Central memory CD8-positive, alpha-beta T cell (primary cell): ENCODE results near the gene ARHGAP23.

ENCODE experiments used
- ATAC-seq: fragments of 150-1000 bp; cut with Tn5 transposase; replicated peaks from 2 replicates; pipeline ENCODE4 v1.10.0; 2022; ENCODE audit warnings: mild to moderate bottlenecking, moderate FRiP score, moderate number of reproducible peaks; ENCODE audit not compliant: poor library complexity, severe bottlenecking; ENCODE audit errors: extremely low read depth
- DNase-seq, 2 donors: peaks; one replicate each; pipeline ENCODE4 v3.0.0; 2021; ENCODE audit warnings: low spot score in 2 of 2
- H3K27ac Mint-ChIP-seq: one replicate; pipeline ENCODE4 v1.8.0; 2022; ENCODE audit warnings: low read depth, mild to moderate bottlenecking, moderate library complexity, mixed read lengths
- H3K27me3 Mint-ChIP-seq: one replicate; pipeline ENCODE4 v1.8.0; 2022; ENCODE audit warnings: mixed read lengths
- H3K36me3 Mint-ChIP-seq: one replicate; pipeline ENCODE4 v1.8.0; 2022; ENCODE audit warnings: mild to moderate bottlenecking, moderate library complexity, mixed read lengths; ENCODE audit not compliant: insufficient read depth
- H3K4me1 Mint-ChIP-seq: one replicate; pipeline ENCODE4 v1.8.0; 2022; ENCODE audit warnings: mixed read lengths
- H3K4me3 Mint-ChIP-seq: one replicate; pipeline ENCODE4 v1.8.0; 2022; ENCODE audit warnings: mild to moderate bottlenecking, moderate library complexity, mixed read lengths
- H3K9me3 Mint-ChIP-seq: one replicate; pipeline ENCODE4 v1.8.0; 2022; ENCODE audit warnings: mixed read lengths

ARHGAP23 gene

GRCh38 chr17:38440614-38441397, 12.5 kb downstream of the ARHGAP23 start:
- no peak for ATAC-seq
- H3K4me1 Mint-ChIP-seq = peaks cover 5% of the 10 kb centered on the region
- H3K27ac Mint-ChIP-seq = no peak overlapping the region
- H3K9me3 Mint-ChIP-seq = no peaks in the 10 kb centered on the region
- no peak overlapping the region for H3K4me3 Mint-ChIP-seq
- DNase-seq = no peak
- H3K36me3 Mint-ChIP-seq = peaks cover 2% of the 10 kb centered on the region
- peaks cover 20% of the 10 kb centered on the region for H3K27me3 Mint-ChIP-seq

DNA sequence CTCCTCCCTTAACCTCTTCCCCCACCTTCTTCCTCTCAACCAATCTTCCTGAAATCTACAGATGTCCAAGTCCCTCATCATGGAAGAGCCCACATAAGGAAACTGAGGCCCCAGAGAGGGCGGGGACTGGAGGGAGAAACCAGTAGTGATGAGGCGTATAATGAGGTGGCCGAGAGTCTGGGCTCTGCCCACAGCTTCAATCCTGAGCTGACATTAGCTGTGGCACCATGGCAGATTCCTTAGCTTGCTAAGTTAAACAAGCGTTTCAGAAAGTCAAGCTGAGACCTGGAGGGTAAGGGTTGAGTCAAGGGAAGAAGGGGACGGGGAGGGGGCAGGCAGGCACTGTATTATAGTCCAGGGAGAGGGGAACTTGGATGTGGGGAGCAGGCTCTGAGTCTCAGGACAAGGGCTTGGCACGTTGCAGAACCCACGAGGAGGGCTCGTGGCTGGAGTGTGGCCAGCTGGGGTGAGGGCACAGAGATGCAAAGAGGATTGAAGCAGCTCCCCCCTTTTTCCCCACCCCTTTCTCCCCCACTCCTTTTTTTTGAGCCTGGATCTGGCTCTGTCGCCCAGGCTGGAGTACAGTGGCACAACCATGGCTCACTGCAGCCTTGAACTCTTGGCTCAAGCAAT, 13.3 kb downstream of the ARHGAP23 start:
- no peak overlapping the region for H3K4me3 Mint-ChIP-seq

DNA sequence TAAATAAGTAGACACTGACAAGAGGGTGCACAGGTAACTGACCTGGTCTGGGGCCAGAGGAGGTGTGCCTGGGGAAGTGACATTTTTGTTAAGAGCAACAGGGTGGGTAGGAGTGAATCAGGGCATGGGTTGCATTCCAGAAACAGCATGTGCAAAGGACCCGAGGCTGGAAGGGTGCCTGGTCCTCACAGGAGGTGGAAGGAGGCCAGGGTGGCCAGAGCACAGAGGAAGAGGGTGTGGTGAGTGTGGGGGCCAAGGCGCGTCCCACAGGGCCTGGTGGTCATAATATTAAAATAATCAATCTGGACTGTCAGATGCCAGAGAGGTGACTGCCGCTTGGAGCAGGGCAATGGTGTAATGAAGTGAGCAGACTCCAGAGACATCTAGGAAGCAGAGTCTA, 14.3 kb downstream of the ARHGAP23 start:
- Mint-ChIP-seq H3K36me3 (peaks cover 2% of the 10 kb centered on the region), H3K4me1 (peaks cover 5% of the 10 kb centered on the region), H3K4me3 (no peak overlapping the region), H3K9me3 (no peaks in the 10 kb centered on the region), H3K27ac (no peak overlapping the region), H3K27me3 (peaks cover 20% of the 10 kb centered on the region)
- DNase-seq (no peak), ATAC-seq (no peak)

More for the DNA sequence above, 13.3 kb downstream of the ARHGAP23 start:
- DNase-seq (no peak), ATAC-seq (no peak)
- peaks cover 5% of the 10 kb centered on the region for H3K4me1 Mint-ChIP-seq
- H3K27ac Mint-ChIP-seq = no peak overlapping the region
- peaks cover 20% of the 10 kb centered on the region for H3K27me3 Mint-ChIP-seq
- no peaks in the 10 kb centered on the region for H3K9me3 Mint-ChIP-seq
- peaks cover 2% of the 10 kb centered on the region for H3K36me3 Mint-ChIP-seq

- Mint-ChIP-seq H3K27ac (no peak overlapping the region), H3K36me3 (peaks cover 2% of the 10 kb centered on the region), H3K9me3 (no peaks in the 10 kb centered on the region), H3K27me3 (peaks cover 20% of the 10 kb centered on the region), H3K4me3 (no peak overlapping the region), H3K4me1 (peaks cover 5% of the 10 kb centered on the region)
- DNase-seq (no peak), ATAC-seq (no peak)
These were observed 15.2 kb downstream of the ARHGAP23 start for GRCh38 chr17:38443356-38444031.

- H3K4me1 Mint-ChIP-seq = peaks cover 5% of the 10 kb centered on the region
- H3K9me3 Mint-ChIP-seq = no peaks in the 10 kb centered on the region
- no peak overlapping the region for H3K4me3 Mint-ChIP-seq
- ATAC-seq (peak; percentile 56), DNase-seq (no peak)
- peaks cover 2% of the 10 kb centered on the region for H3K36me3 Mint-ChIP-seq
- peaks cover 25% of the 10 kb centered on the region for H3K27me3 Mint-ChIP-seq
- H3K27ac Mint-ChIP-seq = no peak overlapping the region
These were observed 15.9 kb downstream of the ARHGAP23 start for GRCh38 chr17:38444151-38444550.

DNA sequence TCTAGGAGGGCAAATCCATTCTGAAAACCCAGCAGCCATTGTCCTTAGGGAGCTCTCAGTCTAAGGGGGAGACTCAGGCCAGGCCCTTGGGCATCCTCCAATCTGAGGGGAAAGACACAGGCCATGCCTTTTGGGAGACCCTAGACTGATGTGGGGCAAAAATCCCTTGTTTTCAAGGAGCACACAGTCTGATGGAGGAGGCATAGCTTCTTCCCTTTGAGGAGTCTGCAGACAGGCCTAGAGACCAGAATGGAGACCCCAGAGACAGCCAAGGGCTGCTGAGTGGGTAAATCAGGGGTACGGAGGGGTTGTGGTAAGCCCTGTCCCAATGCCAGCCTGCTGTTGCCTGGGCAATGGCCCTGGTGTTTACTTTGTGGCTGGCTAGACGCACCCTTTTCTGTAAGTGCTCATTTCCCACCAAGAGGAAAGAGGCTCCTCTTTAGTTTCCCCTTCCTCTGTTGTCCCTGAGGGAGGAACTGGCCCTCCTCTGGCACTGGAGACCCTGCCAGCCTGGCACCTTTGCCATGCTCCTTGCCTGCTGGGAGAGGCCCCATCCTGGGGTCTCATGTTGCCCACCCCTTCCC, 19.3 kb downstream of the ARHGAP23 start:
- Mint-ChIP-seq H3K9me3 (no peaks in the 10 kb centered on the region), H3K27me3 (peaks cover 44% of the 10 kb centered on the region), H3K36me3 (peaks cover 2% of the 10 kb centered on the region), H3K4me1 (peaks cover 9% of the 10 kb centered on the region), H3K27ac (no peak overlapping the region), H3K4me3 (no peak overlapping the region)
- DNase-seq = no peak
- no peak for ATAC-seq

GRCh38 chr17:38448208-38448771, 20.0 kb downstream of the ARHGAP23 start:
- peaks cover 7% of the 10 kb centered on the region for H3K36me3 Mint-ChIP-seq
- peaks cover 46% of the 10 kb centered on the region for H3K27me3 Mint-ChIP-seq
- no peak overlapping the region for H3K4me3 Mint-ChIP-seq
- H3K27ac Mint-ChIP-seq = no peak overlapping the region
- no peak for DNase-seq
- no peak for ATAC-seq
- no peaks in the 10 kb centered on the region for H3K9me3 Mint-ChIP-seq
- peaks cover 16% of the 10 kb centered on the region for H3K4me1 Mint-ChIP-seq

- Mint-ChIP-seq H3K4me3 (no peak overlapping the region), H3K27ac (no peak overlapping the region), H3K9me3 (no peaks in the 10 kb centered on the region), H3K4me1 (peaks cover 13% of the 10 kb centered on the region), H3K27me3 (peaks cover 54% of the 10 kb centered on the region), H3K36me3 (peaks cover 5% of the 10 kb centered on the region)
- DNase-seq = no peak
- no peak for ATAC-seq
These were observed 21.1 kb downstream of the ARHGAP23 start for GRCh38 chr17:38449364-38449763.

GRCh38 chr17:38450557-38451029, 22.3 kb downstream of the ARHGAP23 start:
- Mint-ChIP-seq H3K9me3 (no peaks in the 10 kb centered on the region), H3K27me3 (peaks cover 66% of the 10 kb centered on the region), H3K36me3 (peaks cover 5% of the 10 kb centered on the region), H3K27ac (no peak overlapping the region), H3K4me3 (no peak overlapping the region), H3K4me1 (peaks cover 19% of the 10 kb centered on the region)
- DNase-seq (no peak), ATAC-seq (no peak)

DNA sequence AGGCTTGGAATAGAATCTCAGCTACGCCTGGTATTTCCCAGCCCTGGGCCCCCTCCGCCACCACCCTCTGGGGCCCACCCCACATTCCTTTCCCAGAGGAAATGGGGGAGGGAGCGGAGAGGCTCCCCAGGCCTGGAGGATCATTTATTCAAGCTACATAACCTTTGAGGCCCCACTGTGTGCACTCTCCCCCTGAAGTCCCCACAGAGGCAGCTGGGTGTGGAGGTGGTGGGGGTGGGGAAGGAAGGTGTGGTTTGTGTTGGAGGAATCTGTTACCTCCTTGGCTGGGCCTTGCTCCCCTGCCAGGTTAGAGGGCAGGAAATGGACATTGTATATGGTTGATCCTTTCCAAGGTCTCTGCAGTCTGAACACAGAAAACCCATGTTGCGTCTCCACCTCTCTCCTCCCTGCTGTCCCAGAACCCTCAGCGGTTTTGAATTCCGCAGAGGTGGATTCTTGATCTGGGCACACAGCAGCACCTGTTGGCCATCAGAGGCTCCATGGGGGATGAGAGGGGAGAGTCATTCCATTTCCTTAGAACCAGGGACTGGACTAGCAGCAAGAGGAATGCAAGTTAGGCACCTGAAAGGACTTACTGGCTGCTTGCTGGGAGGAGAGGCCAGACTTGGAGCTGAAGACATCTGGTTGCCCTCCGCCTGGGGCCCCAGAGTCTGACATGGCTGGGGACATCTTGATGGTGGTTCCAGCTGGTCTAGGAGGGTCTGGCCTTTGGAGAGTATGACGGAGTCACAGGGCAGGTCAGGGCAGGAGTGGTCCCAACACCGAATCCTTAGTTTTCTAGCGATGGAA, 23.0 kb downstream of the ARHGAP23 start:
- no peaks in the 10 kb centered on the region for H3K9me3 Mint-ChIP-seq
- ATAC-seq = no peak
- peaks cover 19% of the 10 kb centered on the region for H3K4me1 Mint-ChIP-seq
- H3K36me3 Mint-ChIP-seq = peaks cover 5% of the 10 kb centered on the region
- H3K27me3 Mint-ChIP-seq = peaks cover 66% of the 10 kb centered on the region
- H3K27ac Mint-ChIP-seq = no peak overlapping the region
- DNase-seq = no peak
- no peak overlapping the region for H3K4me3 Mint-ChIP-seq

GRCh38 chr17:38451840-38452529, 23.7 kb downstream of the ARHGAP23 start:
- ATAC-seq (no peak), DNase-seq (no peak)
- Mint-ChIP-seq H3K9me3 (no peaks in the 10 kb centered on the region), H3K27me3 (peaks cover 66% of the 10 kb centered on the region), H3K27ac (no peak overlapping the region), H3K4me3 (peak overlapping the region; percentile 62), H3K36me3 (peaks cover 5% of the 10 kb centered on the region), H3K4me1 (peaks cover 19% of the 10 kb centered on the region)
